ENCODE results near the gene MMP23B. TPM values are rescaled to one million over a fixed set of nuclear protein-coding genes. Genes with fewer than 3 reads are reported as not detected.
"Not testable (repeated sequence)": the region's sequence is repeated elsewhere in the genome, so short reads cannot be mapped to it uniquely, and the experiment has no call there.

Gene MMP23B
- total RNA-seq, 1 experiment from 2014 or later: not detected

DNA sequence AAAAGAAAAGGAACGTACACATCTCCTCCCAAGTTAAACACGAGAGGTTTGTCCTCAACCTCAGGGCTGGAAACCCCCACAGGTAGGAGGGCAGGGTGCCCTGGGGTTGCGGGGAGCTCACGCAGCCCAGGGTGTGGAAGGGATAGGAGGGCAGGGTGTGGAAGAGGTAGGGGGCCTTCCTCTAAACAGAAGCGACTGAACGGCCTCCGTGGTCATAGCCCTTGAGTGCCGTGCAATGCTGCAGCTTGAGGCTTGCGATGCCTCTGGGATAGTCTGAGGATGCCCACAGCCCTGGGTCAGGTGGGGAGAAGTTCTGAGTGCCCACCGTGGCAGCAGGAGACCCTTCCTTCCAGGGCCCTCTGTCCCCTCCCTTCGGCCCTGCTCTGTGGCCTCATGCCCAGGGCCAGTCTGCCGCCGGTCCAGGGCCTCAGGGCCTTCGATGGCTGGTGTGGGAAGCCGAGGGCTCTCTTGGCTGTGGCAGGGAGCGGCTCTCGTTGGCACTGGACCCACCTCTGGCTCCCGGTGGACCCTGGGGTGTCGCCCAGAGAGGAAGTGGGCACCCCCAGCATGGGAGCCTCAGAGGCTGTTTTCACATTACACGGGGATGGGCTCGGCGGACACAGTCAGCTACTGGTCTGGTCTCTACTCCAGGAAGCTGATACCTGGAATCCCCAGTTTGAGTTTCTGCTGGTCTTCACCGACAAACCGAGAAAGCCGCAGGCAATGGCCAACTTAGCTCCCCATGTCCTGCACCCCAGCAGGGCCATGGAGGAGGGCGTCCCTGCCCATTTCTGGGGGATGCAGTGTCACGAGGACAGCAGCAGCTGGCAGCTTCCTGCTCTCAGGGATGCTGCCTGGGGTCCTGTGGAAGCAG lies 33.2 kb downstream of the MMP23B start:
- DNase-seq (ENCODE audit: low read depth): no peak

DNA sequence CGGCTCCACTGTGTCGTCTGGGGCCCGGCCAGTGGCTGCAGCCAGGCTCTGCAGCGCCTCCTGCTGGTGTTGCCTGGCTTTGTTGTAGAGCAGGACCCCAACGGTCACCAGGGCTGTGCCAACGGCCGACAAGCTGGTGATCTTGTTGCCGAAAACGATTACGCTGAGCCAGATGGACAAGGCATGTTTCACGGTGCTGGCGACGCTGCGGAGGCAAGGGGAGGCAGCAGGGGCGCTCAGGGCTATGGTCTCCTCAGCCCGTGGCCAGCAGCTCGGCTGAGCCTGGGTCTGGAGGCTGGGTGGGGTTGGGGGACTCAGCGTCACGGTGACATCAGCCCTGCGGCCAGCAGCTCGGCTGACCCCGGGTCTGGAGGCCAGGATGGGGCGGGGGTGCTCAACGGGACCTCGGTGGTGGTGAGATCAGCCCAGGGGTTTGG lies 33.9 kb downstream of the MMP23B start:
- no peak for DNase-seq (ENCODE audit: low read depth)

- no peak for DNase-seq (ENCODE audit: low read depth)
Measured at GRCh38 chr1:1666526-1666925, 34.6 kb downstream of the MMP23B start.

GRCh38 chr1:1669468-1670440 lies 37.8 kb downstream of the MMP23B start:
- no peak for DNase-seq (ENCODE audit: low read depth)

DNA sequence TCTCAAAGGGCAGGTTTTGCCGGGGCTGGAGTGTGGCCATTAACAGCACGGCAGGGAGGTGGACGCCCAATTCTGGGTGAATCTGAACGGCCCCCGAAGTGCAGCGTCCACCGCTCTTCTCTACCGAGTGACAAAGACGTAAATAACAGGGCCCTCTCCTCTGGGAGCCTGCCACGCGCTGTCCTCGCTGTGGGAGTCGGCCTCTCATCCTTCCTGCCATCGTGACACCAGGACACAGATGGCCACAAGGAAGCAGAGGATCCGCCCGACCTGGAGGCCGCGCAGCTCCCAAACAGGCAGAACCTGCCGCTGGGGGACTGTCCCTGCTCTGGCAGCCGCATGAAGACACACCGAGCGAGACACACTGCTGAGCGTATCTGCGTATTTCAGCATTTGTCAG lies 38.9 kb downstream of the MMP23B start:
- no peak for DNase-seq (ENCODE audit: low read depth)

DNA sequence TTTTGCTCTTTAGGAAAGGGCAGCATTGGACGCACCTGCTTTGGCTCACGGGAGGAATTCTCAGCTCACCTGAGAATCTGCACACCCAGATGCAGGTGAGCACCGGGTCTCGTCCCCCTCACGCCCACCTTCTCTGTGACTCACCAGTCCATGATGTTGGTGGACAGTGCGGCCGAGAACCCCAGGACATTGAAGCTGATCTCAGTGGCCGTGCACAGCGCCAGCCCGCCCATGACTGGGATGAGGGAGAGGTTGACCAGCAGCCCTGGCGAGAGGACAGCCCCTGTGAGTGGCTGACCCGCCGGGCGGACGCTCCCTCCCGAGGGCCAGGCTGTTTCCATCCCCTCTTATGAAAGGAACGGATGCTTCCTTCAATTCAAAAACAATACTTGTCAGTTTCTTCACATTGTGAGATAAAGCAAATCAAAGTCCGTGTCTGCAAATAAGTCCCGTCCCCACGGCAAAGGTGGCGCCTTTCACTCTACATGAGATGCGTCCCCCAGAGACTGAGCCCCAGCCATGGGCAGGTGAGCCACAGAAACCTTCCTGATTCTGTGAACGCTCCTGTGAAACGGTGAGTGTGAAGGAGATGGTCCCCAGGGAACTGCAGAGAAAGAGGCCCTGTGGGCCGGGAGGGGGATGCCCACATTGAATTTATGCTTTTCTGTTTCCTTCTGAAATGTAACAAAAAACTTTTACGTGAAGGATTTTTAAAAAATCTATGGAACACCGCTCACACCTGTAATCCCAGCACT lies 39.6 kb downstream of the MMP23B start:
- no peak for DNase-seq (ENCODE audit: low read depth)

DNA sequence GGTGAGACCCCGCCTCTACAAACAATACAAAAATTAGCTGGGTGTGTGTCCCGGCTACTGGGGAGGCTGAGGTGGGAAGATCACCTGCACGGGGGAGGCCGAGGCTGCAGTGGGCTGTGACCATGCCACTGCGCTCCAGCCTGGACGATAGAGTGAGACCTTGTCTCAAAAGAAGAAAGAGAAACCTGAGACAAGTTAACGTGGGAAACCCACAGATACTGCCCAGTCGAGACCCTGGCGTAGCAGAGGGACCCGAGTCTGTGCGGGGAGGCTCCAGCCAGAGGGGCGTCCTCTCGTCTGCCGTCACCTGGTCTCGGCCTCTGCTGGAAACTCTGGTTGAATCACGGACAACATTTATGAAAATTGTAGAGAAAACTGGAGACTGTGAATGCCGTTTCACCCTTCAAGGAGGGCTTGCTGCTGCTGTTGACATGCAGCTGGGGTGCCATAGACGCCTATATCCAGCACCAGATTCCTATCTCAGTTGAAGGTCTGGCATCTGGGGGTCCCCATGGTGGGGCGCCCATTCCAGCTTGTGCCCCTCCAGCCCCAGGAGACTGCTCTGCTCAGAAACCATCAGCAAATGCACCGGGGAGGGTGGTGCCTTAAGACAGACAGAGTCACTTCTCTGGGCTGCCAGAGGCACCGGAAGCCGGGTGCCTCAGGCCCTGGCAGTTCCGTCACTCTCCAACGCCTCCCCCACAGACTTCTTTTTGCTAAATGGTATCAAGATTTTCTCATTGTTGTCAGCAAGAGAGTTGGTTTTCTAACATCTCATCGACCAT lies 40.4 kb downstream of the MMP23B start:
- no peak for DNase-seq (ENCODE audit: low read depth)

DNA sequence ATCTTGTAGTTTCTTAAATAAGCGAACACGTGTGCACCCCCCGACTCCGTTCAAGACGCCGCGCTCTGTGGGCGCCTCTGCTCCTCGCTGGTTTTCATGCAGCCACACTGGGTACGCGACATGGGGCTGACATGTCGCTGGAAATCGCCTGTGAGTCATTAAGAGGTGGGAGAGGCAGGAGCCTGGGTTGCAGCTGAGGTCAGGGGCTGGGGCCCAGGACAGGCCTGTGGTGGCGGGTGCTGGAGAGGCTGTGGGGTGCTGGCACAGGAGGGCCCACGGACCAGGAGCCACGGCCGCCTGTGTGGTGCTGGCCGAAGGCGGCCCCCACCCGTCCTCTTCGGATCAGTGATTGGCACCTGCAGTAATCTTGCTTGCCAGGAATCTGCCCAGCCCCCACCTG lies 42.8 kb downstream of the MMP23B start:
- DNase-seq (ENCODE audit: low read depth): not testable (repeated sequence)

- DNase-seq (ENCODE audit: low read depth): not testable (repeated sequence)
Measured at GRCh38 chr1:1675218-1675617, 43.2 kb downstream of the MMP23B start.

GRCh38 chr1:1676087-1676486 lies 44.1 kb downstream of the MMP23B start:
- DNase-seq (ENCODE audit: low read depth): not testable (repeated sequence)

DNA sequence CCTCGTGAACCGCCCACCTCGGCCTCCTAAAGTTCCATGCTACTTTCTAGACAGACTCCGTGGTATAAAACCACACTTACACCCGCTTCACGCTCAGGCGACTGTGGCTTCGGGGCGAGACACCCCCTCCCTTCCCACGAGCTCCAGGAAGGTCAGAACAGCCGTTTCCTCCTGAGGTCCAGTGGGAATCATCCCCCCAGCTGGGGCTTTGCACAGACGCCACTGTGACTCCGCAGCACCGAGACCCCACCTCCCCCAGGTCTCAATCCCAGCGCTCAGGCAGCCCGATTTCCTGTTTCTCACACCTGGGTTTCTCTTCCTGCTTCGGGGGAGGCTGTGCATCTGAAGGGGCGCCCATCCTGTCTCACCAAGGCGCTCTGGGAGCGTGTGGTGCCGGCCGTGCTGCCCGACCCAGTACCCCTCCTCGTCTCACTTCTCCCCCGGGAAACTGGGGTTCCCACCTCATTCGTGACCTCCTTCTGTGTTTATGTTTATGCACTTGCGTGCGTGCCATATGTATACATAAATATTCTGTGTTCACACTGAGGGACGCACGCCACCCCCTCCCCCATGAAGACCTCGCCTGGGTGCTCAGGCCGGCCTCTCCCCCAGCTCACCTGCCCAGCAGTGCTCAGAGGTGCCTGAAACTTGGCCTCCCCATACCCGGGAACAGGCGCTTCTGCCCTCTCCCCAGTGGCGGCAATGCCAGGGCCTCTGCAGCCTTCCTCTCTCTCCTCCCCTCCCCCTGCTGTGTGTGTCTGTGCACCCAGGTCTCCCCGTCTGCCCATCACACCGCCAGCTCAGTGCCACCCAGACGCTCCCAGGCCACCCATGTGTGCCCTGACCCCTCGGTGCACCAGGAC lies 46.0 kb downstream of the MMP23B start:
- no peak for DNase-seq (ENCODE audit: low read depth)

DNA sequence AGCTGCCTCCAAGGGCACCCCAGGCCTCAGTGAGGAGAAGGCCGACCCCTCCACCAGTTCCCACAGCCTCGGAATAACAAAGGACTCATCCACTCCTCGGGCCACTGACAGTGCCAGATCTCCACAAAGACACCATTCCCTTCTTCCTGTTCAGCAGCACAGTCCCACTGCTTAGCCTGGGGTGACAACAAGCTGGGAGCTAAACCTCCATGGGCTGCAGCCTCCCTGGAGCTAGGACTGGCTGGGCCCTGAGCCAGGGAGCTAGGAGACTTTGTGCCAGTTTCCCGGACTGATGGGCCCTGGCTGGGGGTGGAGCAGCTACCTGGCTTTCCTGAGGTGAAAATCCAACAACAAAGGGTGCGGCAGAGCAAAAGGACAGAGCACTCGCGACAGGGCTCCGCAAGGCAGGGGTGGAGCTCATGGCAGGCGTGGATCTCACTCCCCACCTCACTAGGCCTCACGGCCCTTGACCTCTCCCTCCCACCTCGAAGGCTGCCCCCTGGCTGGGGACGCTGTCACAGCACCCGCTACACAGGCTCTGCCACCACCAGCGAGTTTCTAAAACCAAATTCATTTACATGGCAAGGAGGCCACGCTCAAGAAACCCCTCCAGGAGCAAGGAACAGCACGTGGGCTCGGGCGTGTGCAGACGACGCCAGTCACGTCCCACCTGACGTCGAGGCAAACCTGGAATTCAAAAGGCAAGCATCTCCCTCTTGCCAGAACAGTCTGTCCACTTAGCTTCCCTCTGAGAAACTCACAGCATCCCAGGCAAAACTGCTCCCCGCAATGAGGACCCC lies 46.8 kb downstream of the MMP23B start:
- DNase-seq (ENCODE audit: low read depth): no peak

DNA sequence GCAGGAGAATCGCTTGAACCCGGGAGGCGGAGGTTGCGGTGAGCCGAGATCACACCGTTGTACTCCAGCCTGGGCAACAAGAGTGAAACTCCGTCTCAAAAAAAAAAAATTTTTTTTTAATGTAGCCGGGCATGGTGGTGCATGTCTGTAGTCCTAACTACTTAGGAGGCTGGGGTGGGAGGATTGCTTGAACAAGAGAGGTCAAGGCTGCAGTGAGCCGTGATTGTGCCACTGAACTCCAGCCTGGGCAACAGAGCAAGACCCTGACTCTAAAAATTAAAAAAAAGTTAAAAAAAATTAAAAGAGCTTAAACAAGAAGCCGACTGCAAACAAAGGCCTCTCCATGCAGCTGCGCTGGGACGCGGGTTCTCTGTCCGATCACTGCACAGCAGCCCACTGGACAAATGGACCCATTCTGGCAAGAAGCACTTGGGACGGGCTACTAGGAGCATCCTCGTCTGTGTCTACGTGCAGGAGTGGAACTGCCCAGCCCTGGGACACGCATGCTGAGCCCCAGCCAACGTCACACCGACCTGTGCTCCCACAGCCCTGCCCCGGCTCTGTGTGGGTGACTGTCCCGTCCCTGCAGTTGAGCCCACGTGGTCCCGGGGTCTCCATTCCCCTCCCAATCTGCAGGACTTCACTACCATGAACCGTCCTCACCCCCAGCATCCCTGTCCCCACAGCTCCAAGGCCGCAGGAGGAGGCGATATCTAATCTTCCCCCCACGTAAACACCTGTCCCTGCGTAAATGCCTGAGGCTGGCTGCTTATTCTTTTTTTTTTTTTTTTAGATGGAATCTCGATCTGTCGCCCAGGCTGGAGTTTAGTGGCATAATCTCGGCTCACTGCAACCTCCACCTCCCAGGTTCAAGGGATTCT lies 48.3 kb downstream of the MMP23B start:
- DNase-seq (ENCODE audit: low read depth): no peak

- DNase-seq (ENCODE audit: low read depth): no peak
Measured at GRCh38 chr1:1680912-1681273, 48.9 kb downstream of the MMP23B start.

DNA sequence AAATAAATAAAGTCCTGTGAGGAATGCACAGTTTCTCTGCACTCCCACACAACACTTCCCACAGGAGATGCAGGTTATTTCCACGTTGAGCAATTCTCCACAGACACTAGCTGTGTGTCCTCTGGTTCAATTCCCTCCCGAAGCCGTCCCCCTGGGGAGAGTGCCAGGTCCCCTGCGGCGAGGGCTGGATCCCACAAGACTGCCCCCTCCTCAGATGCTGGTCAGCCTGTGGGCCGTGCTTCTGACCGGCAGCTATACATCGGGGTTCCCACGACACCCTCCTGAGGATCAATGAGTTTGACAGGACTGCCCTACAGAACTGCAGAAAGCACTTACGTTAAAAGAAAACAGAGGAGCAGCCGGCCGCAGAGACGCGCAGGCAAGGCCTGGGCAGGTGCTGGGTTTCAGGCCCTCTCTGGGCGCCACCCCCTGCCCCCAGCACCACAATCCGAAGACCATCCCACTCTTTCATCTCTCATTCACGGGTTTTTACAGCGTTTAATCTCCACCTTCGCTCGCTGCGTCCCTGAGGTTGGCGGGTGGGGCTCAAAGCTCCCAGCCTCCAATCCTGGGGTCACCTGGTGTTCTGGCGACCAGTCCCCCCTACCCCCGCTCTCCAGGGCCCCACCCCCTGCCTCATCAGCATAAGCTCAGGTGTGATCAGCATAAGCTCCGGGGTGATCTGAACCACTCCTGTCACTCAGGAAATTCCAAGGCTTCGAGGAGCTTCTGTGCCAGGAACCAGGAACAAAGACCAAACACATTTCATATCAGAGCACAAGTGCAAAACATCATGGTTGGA lies 51.3 kb downstream of the MMP23B start:
- DNase-seq (ENCODE audit: low read depth): no peak

All from HT1080 (cell line).